HG02840 (cell line): ENCODE data around the gene POU5F1.
"Not testable (repeated sequence)": the region's sequence is repeated elsewhere in the genome, so short reads cannot be mapped to it uniquely, and the experiment has no call there.

ENCODE experiments used
- ATAC-seq: cut with Tn5 transposase; IDR thresholded peaks from one replicate; pipeline ENCODE4 v1.9.1; 2021; ENCODE audit warnings: mild to moderate bottlenecking, moderate library complexity, moderate number of reproducible peaks; ENCODE audit not compliant: unreplicated experiment, low FRiP score

Gene POU5F1

DNA sequence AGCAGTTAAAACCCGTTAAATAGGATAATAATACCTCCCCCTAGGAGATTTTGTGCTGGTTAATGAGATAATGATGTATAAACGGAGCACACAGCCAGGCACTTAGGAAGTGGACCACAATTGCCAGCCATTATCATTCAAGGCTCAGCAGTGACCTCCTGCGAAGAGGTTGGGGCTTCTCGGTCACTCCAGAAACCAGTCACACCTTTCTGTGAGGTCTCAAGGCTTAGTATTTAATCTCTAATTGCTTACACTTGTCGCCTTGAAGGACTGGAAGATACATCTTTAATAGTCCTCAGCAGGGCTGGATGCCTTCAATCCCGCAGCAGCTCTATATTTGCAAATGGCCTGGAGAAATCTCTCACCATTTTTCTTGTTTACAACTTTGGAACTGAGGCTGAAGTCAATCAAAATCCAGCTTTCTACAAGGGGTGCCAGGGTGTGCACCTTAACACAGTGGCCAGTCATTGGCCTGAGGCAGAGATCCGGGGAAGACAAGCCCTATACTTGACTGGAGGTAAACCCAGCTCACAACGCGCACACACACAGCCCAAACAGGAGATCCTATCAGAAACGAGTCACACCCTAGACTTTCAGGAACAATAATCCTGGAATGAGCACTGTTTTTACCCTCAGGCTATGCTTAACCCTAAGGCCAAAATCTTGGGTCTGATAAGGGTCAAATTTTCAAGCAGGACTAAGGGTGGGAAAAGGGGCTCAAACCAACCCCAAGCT, 1.2 kb downstream of the POU5F1 start:
- ATAC-seq, result no peak

DNA sequence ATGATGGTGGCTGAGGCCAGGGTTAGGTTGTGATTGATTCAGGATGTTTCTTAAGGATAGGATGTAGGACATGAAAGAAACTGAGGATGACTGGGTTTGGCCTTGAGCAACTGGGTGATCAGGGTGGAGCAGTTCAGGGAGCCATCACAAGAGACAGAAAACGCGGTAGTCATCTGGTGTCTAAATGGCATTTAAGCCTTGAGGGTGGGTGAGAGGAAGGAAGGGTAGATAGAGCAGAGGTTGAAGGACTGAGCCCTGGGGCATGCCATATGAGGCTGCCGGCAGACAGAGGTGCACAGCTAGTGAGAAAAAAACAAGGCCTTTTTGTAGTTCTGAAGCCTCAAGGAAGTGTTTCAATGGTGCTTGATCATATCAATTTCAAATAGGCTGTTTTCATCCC, 1.9 kb downstream of the POU5F1 start:
- ATAC-seq, result no peak

DNA sequence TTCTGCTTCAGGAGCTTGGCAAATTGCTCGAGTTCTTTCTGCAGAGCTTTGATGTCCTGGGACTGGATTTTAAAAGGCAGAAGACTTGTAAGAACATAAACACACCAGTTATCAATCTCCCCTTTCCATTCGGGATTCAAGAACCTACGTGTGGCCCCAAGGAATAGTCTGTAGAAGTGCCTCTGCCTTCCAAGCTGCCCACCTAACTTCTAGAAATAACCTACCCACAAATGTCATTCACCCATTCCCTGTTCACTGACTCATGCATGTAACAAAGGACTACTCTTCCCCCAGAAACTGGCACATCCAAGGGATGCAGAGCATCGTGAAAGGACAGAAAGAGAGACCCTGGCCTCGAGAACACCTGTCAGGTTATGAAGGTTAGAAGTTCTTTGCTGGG, 4.5 kb downstream of the POU5F1 start:
- no peak for ATAC-seq

DNA sequence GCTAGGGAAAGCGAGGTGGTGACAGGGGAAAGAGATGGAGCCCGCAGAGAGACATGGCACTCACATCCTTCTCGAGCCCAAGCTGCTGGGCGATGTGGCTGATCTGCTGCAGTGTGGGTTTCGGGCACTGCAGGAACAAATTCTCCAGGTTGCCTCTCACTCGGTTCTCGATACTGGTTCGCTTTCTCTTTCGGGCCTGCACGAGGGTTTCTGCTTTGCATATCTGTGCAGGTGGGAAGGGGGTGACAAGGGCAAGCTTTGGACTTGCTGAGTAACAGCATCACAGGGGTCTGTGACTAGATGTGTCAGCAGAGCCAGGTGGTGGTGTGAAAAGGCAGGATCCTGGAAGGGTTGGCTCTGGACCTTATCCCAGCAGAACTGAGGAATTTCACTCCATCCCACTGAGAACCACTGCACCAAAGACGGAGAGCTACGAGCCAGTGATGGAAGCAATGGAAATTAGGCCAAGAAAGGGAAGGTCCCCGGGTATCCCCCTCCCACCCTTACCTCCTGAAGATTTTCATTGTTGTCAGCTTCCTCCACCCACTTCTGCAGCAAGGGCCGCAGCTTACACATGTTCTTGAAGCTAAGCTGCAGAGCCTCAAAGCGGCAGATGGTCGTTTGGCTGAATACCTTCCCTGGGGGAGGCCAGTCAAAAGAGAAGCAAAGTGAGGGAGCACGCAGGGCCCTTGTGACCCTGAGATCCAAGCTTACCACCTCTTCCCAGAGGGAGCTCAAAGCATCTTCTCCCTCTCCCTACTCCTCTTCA, 5.2 kb downstream of the POU5F1 start:
- ATAC-seq, result peak; percentile 56

DNA sequence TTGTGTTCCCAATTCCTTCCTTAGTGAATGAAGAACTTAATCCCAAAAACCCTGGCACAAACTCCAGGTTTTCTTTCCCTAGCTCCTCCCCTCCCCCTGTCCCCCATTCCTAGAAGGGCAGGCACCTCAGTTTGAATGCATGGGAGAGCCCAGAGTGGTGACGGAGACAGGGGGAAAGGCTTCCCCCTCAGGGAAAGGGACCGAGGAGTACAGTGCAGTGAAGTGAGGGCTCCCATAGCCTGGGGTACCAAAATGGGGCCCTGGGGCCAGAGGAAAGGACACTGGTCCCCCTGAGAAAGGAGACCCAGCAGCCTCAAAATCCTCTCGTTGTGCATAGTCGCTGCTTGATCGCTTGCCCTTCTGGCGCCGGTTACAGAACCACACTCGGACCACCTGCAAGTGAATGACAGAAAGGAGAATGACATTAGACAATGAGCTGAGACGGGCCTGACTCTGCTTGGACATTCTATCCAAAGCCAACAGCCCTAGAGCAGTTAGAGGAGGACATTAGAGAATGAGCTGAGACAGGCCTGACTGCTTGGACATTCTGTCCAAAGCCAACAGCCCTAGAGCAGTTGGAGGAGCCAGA, 5.9 kb downstream of the POU5F1 start:
- not testable (repeated sequence) for ATAC-seq

DNA sequence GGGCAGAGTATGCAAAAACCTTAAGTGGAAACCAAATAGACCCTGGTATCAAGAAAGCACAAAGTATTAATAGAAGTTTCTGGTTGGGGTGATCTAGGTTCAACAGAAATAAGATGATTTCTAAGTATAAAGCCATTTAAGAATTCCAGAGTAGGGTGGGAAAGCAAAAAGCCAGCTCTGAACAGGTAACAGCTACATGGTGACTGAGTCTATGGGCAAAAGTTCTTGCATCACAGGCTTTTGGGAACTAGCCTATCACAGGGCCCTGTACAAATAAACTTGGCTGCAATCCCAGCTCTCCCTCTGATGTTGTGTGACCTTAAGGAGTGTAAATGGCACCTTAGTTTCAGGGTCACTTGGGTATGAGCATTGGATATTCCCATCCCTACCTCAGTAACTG, 6.6 kb downstream of the POU5F1 start:
- no peak for ATAC-seq

DNA sequence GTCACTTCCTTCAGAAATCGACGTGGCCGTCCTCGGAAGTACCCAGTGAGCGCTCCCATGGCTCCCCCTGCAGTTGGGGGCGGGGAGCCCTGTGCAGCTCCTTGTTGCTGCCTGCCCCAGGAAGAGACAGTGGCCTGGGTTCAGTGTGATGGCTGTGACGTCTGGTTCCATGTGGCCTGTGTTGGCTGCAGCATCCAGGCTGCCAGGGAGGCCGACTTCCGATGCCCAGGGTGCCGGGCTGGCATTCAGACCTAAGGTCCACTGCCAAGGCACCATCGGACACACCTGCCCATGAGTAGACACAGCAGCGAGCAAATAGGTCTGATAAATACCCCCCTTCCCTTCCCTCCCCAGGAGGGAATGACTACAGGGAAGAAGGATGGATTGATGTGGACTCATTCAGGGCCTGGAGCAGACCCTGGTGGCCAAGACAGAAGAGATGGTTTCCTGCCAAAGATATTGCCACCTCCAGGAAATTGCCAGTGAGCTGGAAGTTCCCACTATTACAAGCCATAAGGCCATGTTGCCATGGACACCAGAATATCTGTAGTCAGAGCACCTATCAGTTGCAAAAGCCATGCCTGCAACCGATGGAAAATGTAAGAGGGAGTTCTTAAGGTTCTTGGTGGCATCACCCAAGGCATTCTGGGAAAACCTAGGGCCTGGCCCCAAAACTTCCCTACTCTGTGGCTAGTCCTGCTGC, 7.9 kb downstream of the POU5F1 start:
- ATAC-seq, result no peak

DNA sequence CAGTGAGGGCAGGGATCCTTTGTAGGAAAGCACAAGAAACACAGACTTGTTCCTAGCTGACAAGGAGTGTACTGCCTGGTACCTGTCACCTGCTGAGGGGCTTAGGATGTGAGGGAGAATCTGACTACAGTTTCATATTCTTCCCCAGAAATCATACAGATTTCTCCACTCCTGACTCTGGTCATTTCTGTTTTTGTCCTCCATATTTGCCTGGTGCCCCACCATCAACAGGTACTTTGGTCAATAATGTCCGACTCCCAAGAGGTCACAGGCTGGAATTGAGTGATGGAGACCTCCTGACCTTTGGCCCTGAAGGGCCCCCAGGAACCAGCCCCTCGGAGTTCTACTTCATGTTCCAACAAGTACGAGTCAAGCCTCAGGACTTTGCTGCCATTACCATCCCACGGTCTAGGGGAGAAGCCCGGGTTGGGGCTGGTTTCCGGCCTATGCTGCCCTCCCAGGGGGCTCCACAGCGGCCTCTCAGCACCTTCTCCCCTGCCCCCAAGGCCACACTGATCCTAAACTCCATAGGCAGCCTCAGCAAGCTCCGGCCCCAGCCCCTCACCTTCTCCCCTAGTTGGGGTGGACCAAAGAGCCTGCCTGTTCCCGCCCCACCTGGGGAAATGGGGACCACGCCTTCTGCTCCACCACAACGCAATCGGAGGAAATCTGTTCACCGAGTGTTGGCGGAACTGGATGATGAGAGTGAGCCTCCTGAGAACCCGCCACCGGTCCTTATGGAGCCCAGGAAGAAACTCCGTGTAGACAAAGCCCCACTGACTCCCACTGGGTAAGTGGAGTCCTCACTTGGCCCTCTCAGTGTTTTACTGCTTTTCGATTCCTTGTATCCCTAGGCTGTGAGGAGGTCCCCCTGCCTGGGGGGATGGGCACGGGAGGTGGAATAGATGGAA, 9.0 kb downstream of the POU5F1 start:
- ATAC-seq, result no peak

DNA sequence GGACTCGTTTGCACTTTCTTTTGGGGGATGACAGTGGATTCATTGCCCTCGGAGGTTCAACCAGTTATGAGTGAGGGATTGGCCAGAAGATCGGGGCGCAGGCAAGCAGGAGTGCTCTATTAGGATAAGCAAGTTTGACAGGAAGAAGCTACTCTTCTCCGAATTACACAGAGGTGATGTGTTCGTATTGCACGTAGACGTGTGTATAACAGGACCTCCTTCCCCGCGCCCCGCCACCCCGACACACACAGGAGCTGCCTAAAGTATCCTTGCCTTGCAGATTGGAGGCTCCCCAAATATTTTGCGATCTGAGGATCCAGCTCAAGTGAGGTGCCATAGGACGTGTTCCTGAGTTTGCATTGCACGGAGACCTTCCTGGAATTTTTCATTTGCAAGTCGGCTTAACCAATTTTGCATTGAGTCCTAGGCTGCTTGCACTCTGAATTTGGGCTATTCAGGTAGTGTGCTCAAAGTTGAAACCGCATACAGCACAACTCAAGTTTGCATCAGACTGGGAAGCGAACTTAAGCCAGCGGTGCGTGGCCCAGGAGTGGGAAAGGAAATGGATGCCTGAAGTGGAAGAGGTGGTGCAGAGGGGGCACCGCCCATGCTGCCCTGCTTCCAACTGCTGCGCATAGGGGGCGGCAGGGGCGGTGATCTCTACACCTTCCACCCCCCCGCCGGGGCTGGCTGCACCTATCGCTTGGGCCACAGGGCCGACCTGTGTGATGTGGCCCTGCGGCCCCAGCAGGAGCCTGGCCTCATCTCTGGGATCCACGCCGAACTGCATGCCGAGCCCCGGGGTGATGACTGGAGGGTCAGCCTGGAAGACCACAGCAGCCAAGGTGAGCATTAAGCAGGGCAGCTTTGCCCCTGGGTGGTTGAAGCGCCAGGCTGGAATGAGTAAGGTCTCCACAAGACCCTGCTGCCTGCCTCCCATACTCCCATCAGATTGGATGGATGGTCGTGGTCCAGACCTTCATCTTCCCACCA, 11.3 kb downstream of the POU5F1 start:
- ATAC-seq, result no peak

DNA sequence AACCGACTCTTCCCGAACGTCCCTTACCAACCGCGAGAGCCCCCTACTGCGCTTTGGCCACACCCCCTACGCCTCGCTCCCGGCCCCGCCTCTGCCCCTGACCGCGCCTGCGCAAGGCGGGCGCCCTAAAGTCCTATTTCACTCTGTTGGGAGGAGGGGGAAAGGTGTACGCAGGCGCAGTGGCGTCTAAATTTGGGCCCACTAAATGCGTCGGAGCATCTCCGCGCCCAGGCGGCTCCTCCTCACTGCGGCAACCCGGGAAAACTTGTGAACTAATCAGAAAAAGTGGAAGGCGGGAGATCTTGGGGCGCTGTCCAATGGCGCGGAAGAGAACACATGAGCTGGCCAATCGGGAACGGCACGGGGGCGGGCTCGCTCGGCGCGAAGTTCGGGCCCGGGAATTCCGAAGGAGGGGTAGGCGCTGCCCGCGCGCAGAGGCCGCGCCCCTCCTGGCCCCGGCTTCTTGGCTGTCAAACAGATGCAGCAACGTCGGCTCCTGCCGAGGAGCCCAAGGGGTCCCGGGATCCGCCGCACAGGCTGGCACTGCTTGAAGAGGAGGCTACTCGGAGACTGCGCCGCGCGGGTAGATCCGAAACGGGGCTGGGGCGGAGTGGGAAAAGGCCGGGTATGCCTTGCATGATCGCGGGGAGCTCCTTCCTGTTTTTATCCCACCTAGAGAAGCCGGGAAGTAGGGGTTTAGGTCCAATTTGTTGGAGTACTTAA, 12.2 kb downstream of the POU5F1 start, which contains the start of gene TCF19:
Gene TCF19 (plus strand): TSS at position 450 of the 723 bp plus-strand sequence. CDS start 881 bp downstream, outside the sequence.
- ATAC-seq, result peak; percentile 87

DNA sequence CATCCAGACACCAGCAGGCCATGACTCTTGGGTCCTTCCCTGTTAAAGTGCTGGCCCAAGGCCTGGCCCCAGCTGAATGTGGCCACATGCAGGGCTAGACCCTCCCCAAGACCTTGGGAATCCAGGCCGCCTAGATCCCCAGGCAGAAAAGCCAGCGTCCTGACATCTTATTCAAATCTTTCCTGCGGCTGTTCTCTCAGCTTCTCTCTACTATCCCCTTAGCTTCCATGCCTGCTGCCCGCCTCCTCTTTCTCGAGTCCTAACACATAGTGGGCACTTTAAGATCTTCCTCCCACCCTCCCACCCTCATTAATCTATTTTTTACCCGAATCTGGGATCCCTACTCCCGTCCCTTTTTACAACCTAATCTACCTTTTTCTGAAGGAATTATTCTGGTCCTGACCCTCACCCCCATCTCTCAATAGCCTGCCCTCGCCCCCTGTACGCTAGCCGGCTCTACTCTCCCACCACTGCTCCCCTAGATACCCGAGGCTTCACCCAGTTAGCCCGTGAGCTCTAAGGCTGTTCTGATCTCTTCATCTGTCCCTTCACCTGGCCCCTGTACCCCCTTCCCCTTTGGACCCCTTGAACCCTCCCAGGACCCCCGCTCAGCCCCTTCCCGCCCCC, 12.9 kb downstream of the POU5F1 start, which contains the start of gene CCHCR1:
Gene CCHCR1 (minus strand): TSS at position 290 of the 627 bp plus-strand sequence. CDS start 202 bp downstream, at position 88.
- no peak for ATAC-seq

DNA sequence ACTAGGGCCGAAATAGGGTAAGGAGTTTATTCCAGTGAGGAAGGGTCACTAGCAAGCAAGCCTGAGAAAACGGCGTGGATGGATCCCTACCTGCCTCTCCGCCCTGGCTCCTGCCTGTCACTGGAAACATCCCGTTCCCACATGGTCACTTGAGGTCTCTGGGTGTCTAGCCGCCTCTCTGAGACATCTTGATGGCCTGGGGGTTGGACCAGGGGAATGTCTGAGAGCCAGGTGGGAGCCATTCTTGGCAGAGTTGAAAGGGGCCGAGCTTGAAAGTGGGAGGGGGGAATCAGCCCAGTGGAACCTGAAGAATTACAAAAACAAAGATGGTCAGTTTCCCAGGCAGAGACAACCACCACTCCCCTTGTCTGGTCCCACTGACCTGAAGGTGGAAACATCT, 13.8 kb downstream of the POU5F1 start:
- no peak for ATAC-seq

DNA sequence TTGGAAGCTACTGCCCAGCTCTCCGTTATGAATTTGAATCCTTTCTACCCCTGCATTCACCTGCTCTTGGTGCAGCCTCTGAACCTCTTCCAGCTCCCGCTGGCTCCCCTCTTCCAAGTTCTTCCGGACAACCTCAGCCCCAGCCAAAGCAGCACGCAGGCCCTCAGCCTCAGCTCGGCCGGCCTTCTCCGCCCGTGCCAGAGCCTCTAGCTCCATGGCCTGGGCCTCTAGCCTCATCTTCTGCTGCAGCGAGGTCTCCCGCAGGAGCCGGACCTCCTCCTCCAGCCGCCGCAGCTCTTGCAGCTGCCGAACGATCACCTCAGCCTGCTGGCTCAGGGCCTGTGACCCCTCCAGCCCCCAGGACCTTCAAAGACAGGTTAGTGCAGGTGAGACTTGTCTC, 16.0 kb downstream of the POU5F1 start:
- no peak for ATAC-seq

DNA sequence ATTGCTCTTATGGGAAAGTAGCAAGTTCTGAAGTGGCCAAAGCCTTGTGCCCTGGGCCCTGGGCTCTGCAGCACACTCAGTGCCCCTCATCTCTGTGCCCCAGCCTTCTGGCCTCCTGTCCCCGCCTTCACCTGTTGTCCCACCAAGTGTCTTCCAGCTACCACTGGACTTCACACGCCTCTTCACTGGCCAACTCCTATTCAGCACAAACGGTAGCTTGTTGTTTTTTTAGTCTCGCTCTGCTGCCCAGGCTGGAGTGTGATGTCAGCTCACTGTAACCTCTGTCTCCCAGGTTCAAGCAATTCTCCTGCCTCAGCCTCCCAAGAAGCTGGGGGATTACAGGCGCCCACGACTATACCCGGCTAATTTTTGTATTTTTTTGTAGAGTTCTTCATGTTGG, 17.7 kb downstream of the POU5F1 start:
- no peak for ATAC-seq

DNA sequence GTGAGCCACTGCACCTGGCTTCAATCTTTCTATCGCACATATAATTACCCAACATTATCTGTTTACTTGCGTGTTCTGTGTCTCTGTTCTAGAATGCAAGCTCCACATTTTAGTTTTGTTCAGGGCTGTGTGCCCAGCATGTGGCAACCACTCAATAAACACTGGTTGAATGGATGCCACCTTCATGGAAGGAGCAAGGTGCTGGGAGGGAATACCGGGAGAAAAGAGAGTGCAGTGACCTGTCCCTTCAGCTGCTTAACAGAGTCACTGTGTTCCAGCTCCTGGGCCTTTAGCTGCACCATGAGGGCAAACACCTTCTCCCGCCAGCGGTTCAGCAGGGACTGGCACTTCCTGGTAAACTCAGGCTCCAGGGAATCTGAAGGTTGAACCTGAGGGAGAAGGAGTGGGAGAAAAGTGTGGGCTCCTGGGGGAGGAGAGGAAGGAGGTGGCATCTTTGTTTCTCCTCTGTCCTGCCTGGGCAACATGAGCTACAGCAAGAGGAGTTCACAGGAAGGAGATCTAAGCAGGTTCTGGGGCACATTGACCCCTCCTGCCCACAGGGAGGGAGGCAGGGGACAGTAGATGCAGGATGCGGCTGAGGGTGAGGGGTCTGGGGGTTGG, 20.5 kb downstream of the POU5F1 start:
- no peak for ATAC-seq

DNA sequence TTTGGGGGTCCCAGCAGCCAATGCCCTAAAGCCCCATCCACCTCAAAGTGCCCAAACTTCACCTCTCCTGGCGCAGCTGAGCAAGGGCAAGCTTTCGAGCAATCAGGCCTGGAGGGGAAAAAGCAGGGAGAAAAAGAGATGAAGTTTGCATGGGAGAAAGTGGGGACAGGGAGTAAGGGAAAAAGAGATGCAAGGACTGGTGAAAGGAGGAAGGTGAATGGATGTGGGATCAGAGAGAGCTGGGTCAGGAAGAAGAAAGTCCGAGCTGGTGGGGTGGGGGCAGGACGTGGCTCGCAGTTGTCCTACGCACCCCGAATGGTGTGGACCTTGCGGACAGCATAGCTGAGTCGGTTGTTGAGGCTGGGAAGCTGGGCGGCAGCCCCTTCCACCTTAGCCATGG, 25.1 kb downstream of the POU5F1 start:
- ATAC-seq, result no peak

DNA sequence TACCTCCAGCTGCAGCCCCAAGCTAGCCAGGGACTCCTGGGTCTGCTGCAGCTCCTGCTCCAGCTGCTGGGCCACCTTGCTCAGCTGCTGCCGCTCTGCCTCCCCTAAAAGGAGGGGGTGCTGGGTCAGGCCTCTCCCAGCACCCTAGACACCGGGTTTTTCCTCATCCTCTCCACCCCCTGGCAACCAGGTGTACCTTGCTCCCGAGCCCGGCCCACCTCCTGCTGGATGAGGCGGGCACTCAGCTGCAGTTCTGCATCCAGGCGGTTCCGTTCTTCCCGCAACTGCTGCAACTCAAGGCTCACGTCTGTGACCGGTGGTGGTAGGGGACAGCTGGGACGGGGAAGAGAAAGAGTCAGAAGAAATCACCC, 25.5 kb downstream of the POU5F1 start:
- ATAC-seq, result no peak
